T-cell (primary cell): ENCODE data around the gene TMEM179. TPM values are rescaled to one million over a fixed set of nuclear protein-coding genes. Genes with fewer than 3 reads are reported as not detected.
A peak's percentile ranks its signal among the peaks of the same experiment; 100 is the strongest.
"Not testable (repeated sequence)": the region's sequence is repeated elsewhere in the genome, so short reads cannot be mapped to it uniquely, and the experiment has no call there.

Source experiments
- ATAC-seq, 4 experiments: fragments of 200-7000 bp in 3 of 4; fragments of 150-1000 bp in 1 of 4; cut with Tn5 transposase; replicated peaks in 1 of 4; 1 replicate in 3 of 4; 2 replicates in 1 of 4; pipeline ENCODE4 v1.10.0; 2021; ENCODE audit warnings: moderate library complexity in 3 of 4, mild to moderate bottlenecking in 2 of 4, moderate number of reproducible peaks in 1 of 4
- CTCF ChIA-PET, 2 donors: fragments of 300-600 bp; sonication (Branson Sonifier 250); formaldehyde crosslinking; loops; one replicate each; lab custom pipeline; 2022; ENCODE audit warnings: antibody characterized with exemption in 2 of 2; lab: Charles Lee
- POLR2A ChIA-PET, 2 donors: fragments of 300-600 bp; sonication (Branson Sonifier 250); formaldehyde crosslinking; loops; one replicate each; lab custom pipeline; 2022; ENCODE audit warnings: antibody characterized with exemption in 2 of 2; lab: Charles Lee
- DNase-seq, 35 experiments: peaks; one replicate each; pipeline versions ENCODE4 v3.0.0 to v3.0.0-alpha.2; 2013 to 2023
- H3K27ac ChIP-seq: one replicate; pipeline ENCODE4 v1.5.1; 2013; ENCODE audit warnings: low read length
- H3K27me3 ChIP-seq, 2 experiments: replicated peaks in 1 of 2; 1 replicate in 1 of 2; 2 replicates in 1 of 2; pipeline versions ENCODE4 v1.6.1 to v1.7.0; 2013; ENCODE audit warnings: low read length in 1 of 2, mixed read lengths in 1 of 2; ENCODE audit not compliant: control insufficient read depth in 2 of 2, insufficient read depth in 2 of 2; ENCODE audit errors: extremely low read depth in 1 of 2
- H3K36me3 ChIP-seq, 2 donors: 1 replicate in 1 of 2; 2 replicates in 1 of 2; pipeline versions ENCODE4 v1.6.1 to v1.7.0; 2013; ENCODE audit warnings: low read length in 1 of 2; ENCODE audit not compliant: control insufficient read depth in 2 of 2, insufficient read depth in 1 of 2; ENCODE audit errors: extremely low read depth in 1 of 2
- H3K4me1 ChIP-seq, 2 experiments: 1 replicate in 1 of 2; 2 replicates in 1 of 2; pipeline versions ENCODE4 v1.6.1 to v1.7.0; 2013; ENCODE audit warnings: low read length in 2 of 2, mixed read lengths in 1 of 2; ENCODE audit not compliant: insufficient read depth in 2 of 2, control insufficient read depth in 1 of 2; ENCODE audit errors: extremely low read depth in 1 of 2
- H3K4me3 ChIP-seq, 2 donors: 1 replicate in 1 of 2; 2 replicates in 1 of 2; pipeline versions ENCODE4 v1.5.1 to v1.7.0; 2013; ENCODE audit warnings: mild to moderate bottlenecking in 2 of 2, low read length in 1 of 2, moderate library complexity in 1 of 2; ENCODE audit not compliant: control insufficient read depth in 1 of 2; ENCODE audit errors: extremely low read depth in 1 of 2
- H3K9me3 ChIP-seq: 2 replicates; pipeline ENCODE4 v1.7.0; 2013
- H3K27ac Mint-ChIP-seq, 2 donors: one replicate each; pipeline ENCODE4 v1.8.0; 2020 to 2021; ENCODE audit warnings: mild to moderate bottlenecking in 2 of 2, mixed read lengths in 2 of 2
- H3K27me3 Mint-ChIP-seq, 2 donors: one replicate each; pipeline ENCODE4 v1.8.0; 2021 to 2022; ENCODE audit warnings: mixed read lengths in 2 of 2
- H3K36me3 Mint-ChIP-seq: one replicate; pipeline ENCODE4 v1.8.0; 2021; ENCODE audit warnings: mixed read lengths
- H3K4me1 Mint-ChIP-seq, 3 donors: one replicate each; pipeline ENCODE4 v1.8.0; 2020 to 2022; ENCODE audit warnings: mixed read lengths in 3 of 3, mild to moderate bottlenecking in 1 of 3
- H3K4me3 Mint-ChIP-seq, 3 donors: one replicate each; pipeline ENCODE4 v1.8.0; 2020 to 2022; ENCODE audit warnings: mild to moderate bottlenecking in 3 of 3, mixed read lengths in 3 of 3, moderate library complexity in 3 of 3
- H3K9me3 Mint-ChIP-seq, 3 donors: one replicate each; pipeline ENCODE4 v1.8.0; 2020 to 2022; ENCODE audit warnings: mixed read lengths in 3 of 3
- WGBS: methylation state at CpG from one replicate; pipeline ENCODE4 v1.1.5; 2013; ENCODE audit warnings: missing lambda C conversion rate; ENCODE audit not compliant: insufficient coverage; 5-methylcytosine and 5-hydroxymethylcytosine counted together
- total RNA-seq, 35 experiments: library from RNA in 6 of 35; stranded (reverse) in 6 of 35; fragments of 120-200 nt in 1 of 35; gene quantifications; one replicate each; pipeline versions ENCODE4 v1.2.1 to v1.2.4 and lab custom pipeline; 2013 to 2026

The TMEM179 gene
- not detected for total RNA-seq
- not detected for total RNA-seq (2013)
- total RNA-seq (lab: John Stamatoyannopoulos, UW), result 0 to 0.18 (median 0) reads per million in 29 experiments

DNA sequence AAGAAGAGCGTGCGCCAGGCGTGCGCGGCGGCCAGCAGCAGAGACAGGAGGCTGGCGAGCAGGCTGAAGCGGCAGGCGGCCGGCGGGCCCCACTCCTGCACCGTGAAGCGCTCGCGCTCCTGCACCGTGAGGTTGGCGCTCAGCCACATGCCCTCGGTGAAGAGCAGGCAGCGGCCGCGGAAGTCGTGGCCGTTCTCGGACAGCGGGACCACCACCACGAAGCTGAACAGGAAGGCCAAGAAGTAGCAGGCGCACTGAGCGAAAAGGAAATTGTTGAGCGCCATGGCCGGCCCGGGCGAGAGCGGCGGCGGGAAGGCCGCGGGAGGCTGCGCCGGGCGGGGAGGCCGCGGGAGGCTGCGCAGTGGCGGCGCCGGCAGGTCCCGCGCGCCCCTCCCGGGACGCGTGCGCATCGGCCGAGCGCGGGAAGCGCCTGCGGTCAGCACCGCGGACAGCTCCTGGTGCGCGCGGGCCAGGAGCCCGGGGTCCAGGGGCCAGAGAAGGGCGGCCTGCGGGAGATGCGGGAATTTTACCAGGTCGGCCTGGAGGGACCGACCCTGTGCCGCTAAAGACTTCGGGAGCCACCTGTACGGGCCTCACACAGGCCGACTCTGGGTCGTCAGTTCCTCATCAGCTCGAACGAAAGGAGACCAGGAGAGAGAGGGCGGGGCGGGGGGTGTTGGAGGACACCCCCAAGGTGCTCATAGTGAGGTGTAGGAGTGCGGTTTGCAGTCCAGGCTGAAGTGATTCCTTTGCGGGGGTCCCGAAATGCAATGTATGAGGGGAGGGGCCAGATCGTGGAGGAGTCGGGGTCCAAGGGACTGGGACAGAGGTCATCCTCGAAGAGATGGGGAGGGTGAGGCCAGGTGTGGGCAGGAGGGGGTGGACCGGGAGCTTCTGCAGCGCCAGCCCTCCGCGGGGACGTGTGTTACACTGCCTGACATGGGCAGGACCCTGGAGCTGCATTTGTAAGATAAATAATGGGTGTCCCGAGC lies at the start of gene TMEM179:
TSS of gene TMEM179 (minus strand) at position 315 of the 992 bp plus-strand sequence. CDS start at position 284, 31 bp downstream.
- Histone ChIP-seq H3K4me1 (no peaks in the 10 kb centered on the region), H3K27ac (no peak within 1 kb of the TSS), H3K27me3 (peaks cover 4 to 65% of the 10 kb centered on the region in 2 experiments), H3K9me3 (no peaks in the 10 kb centered on the region), H3K36me3 (no peaks in the 10 kb centered on the region), H3K4me3 (peak within 1 kb of the TSS in 1 of 2 donors; percentile 7)
- 9% methylated on average over 85 of the region's 91 CpGs for WGBS
- Mint-ChIP-seq H3K4me1 (peaks cover 1 to 6% (median 6%) of the 10 kb centered on the region in 3 donors), H3K36me3 (no peaks in the 10 kb centered on the region), H3K27ac (no peak within 1 kb of the TSS), H3K27me3 (peaks cover 43 to 72% of the 10 kb centered on the region in 2 donors), H3K9me3 (no peaks in the 10 kb centered on the region), H3K4me3 (no peak within 1 kb of the TSS)
- ATAC-seq (peak in 1 of 4 experiments; percentile 16), DNase-seq (no peak)
- ChIA-PET POLR2A (no interaction called here), CTCF (no interaction called here)

DNA sequence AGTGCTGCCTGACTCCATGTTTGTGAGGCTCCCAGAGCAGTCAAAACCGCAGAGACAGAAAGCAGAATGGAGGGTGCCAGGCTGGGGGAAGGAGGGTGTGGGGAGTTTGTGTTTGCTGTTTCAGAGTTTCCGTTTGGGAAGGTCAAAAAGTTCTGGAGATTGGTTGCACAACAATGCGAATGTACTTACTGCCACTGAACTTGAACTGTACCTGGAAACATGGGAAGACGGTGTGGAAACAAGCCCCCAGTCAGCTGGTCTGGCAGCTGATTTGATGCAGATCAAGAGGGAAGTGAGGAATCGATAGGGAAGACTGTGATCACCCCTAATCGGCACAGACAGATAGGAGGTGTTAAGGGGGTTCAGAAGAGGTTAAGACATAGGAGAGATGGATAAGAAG lies 49.5 kb upstream of the TMEM179 start:
- POLR2A ChIA-PET, result no interaction called here
- H3K27ac Mint-ChIP-seq, result no peak overlapping the region

DNA sequence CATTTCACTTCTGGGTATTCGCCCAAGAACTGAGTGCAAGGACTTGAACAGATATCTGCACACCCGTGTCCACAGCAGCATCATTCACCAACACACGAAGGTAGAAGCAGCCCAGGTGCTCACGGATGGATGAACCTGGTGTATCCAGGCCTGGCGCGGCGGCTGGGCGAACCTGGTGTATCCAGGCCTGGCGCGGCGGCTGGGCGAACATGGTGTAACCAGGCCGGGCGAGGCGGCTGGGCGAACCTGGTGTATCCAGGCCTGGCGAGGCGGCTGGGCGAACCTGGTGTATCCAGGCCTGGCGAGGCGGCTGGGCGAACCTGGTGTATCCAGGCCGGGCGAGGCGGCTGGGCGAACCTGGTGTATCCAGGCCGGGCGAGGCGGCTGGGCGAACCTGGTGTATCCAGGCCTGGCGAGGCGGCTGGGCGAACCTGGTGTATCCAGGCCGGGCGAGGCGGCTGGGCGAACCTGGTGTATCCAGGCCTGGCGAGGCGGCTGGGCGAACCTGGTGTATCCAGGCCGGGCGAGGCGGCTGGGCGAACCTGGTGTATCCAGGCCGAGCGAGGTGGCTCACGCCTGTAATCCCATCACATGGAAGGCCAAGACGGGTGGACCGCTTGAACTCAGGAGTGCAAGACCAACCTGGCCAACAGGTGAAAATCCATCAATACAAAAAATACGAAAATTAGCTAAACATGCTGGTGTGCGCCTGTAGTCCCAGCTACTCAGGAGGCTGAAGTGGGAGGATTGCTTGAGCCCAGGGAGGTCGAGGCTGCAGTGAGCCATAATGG lies 48.8 kb upstream of the TMEM179 start:
- H3K36me3 Mint-ChIP-seq, H3K27ac ChIP-seq, POLR2A ChIA-PET, H3K27me3 Mint-ChIP-seq, ATAC-seq, H3K4me3 Mint-ChIP-seq, H3K4me3 ChIP-seq, DNase-seq, H3K27ac Mint-ChIP-seq, H3K36me3 ChIP-seq, CTCF ChIA-PET, H3K9me3 ChIP-seq, H3K9me3 Mint-ChIP-seq: not testable (repeated sequence)
- Histone ChIP-seq H3K27me3 (peaks cover 0 to 40% of the 10 kb centered on the region in 2 experiments), H3K4me1 (peaks cover 14 to 25% of the 10 kb centered on the region in 2 experiments)
- 96% methylated on average over 24 of the region's 52 CpGs for WGBS
- peaks cover 17 to 27% (median 23%) of the 10 kb centered on the region in 3 donors for H3K4me1 Mint-ChIP-seq

More for the DNA sequence above, 49.5 kb upstream of the TMEM179 start:
- DNase-seq (no peak), ATAC-seq (no peak)
- peaks cover 21 to 26% of the 10 kb centered on the region in 2 experiments for H3K4me1 ChIP-seq
- no peaks in the 10 kb centered on the region for H3K9me3 Mint-ChIP-seq
- H3K27ac ChIP-seq, result no peak overlapping the region
- H3K36me3 ChIP-seq, result no peaks in the 10 kb centered on the region
- peaks cover 21 to 27% (median 25%) of the 10 kb centered on the region in 3 donors for H3K4me1 Mint-ChIP-seq
- CTCF ChIA-PET, result no interaction called here
- H3K4me3 Mint-ChIP-seq, result no peak overlapping the region
- peaks cover 0 to 48% of the 10 kb centered on the region in 2 experiments for H3K27me3 ChIP-seq
- H3K4me3 ChIP-seq, result no peak overlapping the region
- peaks cover 1 to 6% of the 10 kb centered on the region in 2 donors for H3K27me3 Mint-ChIP-seq
- H3K36me3 Mint-ChIP-seq, result no peaks in the 10 kb centered on the region
- 91% methylated on average over 6 of the region's 6 CpGs for WGBS
- H3K9me3 ChIP-seq, result no peaks in the 10 kb centered on the region

DNA sequence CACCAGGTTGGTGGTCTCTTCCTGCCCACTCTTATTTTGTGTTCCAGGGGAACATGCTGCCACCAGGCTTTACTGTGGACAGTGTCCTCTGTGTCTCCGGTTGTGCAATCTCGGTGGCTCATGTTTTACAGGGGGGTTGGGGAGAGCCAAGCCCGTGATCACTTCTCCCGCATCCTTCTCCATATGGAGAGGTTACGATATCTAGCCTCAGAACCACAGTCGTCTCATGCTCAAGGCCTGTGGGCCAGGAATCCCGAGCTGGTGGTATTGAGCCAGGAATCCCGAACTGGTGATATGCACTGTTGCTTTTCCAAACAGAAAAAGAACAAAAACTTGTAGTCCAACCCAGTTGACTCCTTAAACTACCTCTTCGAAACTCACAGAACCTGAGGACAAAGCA lies 47.8 kb upstream of the TMEM179 start:
- H3K36me3 ChIP-seq, result no peaks in the 10 kb centered on the region
- CTCF ChIA-PET, result no interaction called here

DNA sequence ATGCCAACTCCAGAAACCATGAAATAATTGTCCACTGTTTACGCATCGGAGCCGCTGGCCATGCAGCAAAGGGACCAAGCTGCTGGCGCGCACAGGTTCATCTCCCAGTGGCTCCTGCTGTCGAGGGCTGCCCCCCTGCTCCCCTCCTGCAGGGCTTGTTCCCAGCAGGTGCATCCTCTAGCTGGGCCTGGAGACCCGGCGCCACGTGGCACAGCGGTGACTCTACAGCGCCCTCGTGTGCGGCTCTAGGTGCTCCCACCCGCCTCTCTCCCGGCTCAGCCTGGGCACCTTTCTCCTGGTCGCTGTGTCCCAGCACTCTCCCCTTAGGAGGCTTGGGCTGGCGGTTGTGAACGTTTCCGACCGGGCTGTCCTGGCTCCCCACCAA lies 47.3 kb upstream of the TMEM179 start:
- DNase-seq, result no peak
- no peak overlapping the region for H3K4me3 ChIP-seq
- ATAC-seq, result no peak
- H3K27me3 ChIP-seq, result peaks cover 0 to 37% of the 10 kb centered on the region in 2 experiments
- H3K9me3 Mint-ChIP-seq, result no peaks in the 10 kb centered on the region
- peaks cover 6 to 11% of the 10 kb centered on the region in 2 experiments for H3K4me1 ChIP-seq
- H3K27ac Mint-ChIP-seq, result no peak overlapping the region
- no peaks in the 10 kb centered on the region for H3K36me3 Mint-ChIP-seq
- WGBS, result 85% methylated on average over 7 of the region's 20 CpGs
- CTCF ChIA-PET, result interaction anchor here in 1 of 2 donors (0.5 kb wide), 1 partner anchor 723 kb away, joined by 4 read pairs; the partner anchor contains the start of gene TDRD9
- no peak overlapping the region for H3K27ac ChIP-seq
- no peak overlapping the region for H3K4me3 Mint-ChIP-seq
- no peaks in the 10 kb centered on the region for H3K36me3 ChIP-seq
- peaks cover 1 to 6% of the 10 kb centered on the region in 2 donors for H3K27me3 Mint-ChIP-seq
- no peaks in the 10 kb centered on the region for H3K9me3 ChIP-seq
- H3K4me1 Mint-ChIP-seq, result peaks cover 4 to 14% (median 14%) of the 10 kb centered on the region in 3 donors
- POLR2A ChIA-PET, result no interaction called here

More for the DNA sequence above, 47.8 kb upstream of the TMEM179 start:
- Mint-ChIP-seq H3K27ac (no peak overlapping the region), H3K27me3 (peaks cover 1 to 6% of the 10 kb centered on the region in 2 donors), H3K9me3 (no peaks in the 10 kb centered on the region), H3K4me1 (peaks cover 9 to 19% (median 16%) of the 10 kb centered on the region in 3 donors), H3K36me3 (no peaks in the 10 kb centered on the region), H3K4me3 (no peak overlapping the region)
- POLR2A ChIA-PET, result no interaction called here
- H3K9me3 ChIP-seq, result no peaks in the 10 kb centered on the region
- H3K4me1 ChIP-seq, result peaks cover 9 to 16% of the 10 kb centered on the region in 2 experiments
- WGBS, result 88% methylated on average over 8 of the region's 9 CpGs
- no peak overlapping the region for H3K4me3 ChIP-seq
- H3K27ac ChIP-seq, result no peak overlapping the region
- ATAC-seq (no peak), DNase-seq (no peak)
- peaks cover 0 to 37% of the 10 kb centered on the region in 2 experiments for H3K27me3 ChIP-seq
